OCI-LY1 (cell line): Measurements from ENCODE around the gene MFAP3L.

Experiments
- EZH2 ChIP-seq: fragments of 200-600 bp; sonication (generic), shearing (Covaris generic); IDR thresholded peaks from 2 replicates; pipeline ENCODE4 v1.8.0; 2017; ENCODE audit warnings: borderline replicate concordance, mixed run types, mild to moderate bottlenecking, antibody characterized with exemption, low read length, moderate library complexity, mixed read lengths
- TF ChIP-seq, protein P1 (sequence below): fragments of 200-600 bp; sonication (generic), shearing (Covaris generic); IDR thresholded peaks from 2 replicates; pipeline ENCODE4 v1.5.1; 2017; ENCODE audit warnings: mild to moderate bottlenecking, antibody characterized with exemption, low read length, moderate library complexity, mixed read lengths

DNA sequence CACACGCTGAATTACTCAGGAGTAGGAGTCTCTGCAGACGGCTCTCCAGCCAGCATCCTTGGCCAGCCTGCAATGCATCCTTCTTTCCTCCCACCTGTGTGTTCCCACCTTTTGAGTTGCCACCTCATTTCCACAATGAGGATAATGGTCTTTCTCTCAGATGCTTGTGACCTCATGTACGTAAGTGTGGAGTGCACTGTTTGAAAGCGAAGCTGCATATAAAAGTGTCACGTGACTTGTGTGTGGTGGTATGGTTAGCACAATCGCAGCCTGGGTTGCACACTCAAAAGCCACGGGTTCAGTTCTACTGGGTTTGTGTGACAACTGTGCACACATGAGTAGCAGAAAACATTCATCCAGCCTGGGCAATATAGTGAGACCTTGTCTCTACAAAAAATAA is 12.0 kb upstream of the MFAP3L start:
- TF ChIP-seq, protein P1, sequence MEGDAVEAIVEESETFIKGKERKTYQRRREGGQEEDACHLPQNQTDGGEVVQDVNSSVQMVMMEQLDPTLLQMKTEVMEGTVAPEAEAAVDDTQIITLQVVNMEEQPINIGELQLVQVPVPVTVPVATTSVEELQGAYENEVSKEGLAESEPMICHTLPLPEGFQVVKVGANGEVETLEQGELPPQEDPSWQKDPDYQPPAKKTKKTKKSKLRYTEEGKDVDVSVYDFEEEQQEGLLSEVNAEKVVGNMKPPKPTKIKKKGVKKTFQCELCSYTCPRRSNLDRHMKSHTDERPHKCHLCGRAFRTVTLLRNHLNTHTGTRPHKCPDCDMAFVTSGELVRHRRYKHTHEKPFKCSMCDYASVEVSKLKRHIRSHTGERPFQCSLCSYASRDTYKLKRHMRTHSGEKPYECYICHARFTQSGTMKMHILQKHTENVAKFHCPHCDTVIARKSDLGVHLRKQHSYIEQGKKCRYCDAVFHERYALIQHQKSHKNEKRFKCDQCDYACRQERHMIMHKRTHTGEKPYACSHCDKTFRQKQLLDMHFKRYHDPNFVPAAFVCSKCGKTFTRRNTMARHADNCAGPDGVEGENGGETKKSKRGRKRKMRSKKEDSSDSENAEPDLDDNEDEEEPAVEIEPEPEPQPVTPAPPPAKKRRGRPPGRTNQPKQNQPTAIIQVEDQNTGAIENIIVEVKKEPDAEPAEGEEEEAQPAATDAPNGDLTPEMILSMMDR = no peak
- TF ChIP-seq EZH2 = no peak
